Suprapubic skin (tissue), 4 donors: ENCODE results near the gene TMEM250. TPM values are rescaled to one million over a fixed set of nuclear protein-coding genes. Genes with fewer than 3 reads are reported as not detected.

Source experiments
- DNase-seq, 2 donors: peaks; one replicate each; pipeline ENCODE4 v3.0.0-alpha.2; 2019; ENCODE audit warnings: low spot score in 2 of 2
- H3K27ac ChIP-seq: fragments of 200-600 bp; sonication (generic); one replicate; pipeline ENCODE4 v1.5.1; 2019
- H3K27me3 ChIP-seq: fragments of 200-600 bp; sonication (generic); one replicate; pipeline ENCODE4 v1.5.1; 2019
- H3K36me3 ChIP-seq: fragments of 200-600 bp; sonication (generic); one replicate; pipeline ENCODE4 v1.5.1; 2019
- H3K4me1 ChIP-seq: fragments of 200-600 bp; sonication (generic); one replicate; pipeline ENCODE4 v1.5.1; 2019
- H3K4me3 ChIP-seq: fragments of 200-600 bp; sonication (generic); one replicate; pipeline ENCODE4 v1.5.1; 2019; ENCODE audit warnings: mild to moderate bottlenecking
- H3K9me3 ChIP-seq: fragments of 200-600 bp; sonication (generic); one replicate; pipeline ENCODE4 v1.5.1; 2019
- EP300 ChIP-seq: sonication (generic); formaldehyde crosslinking; IDR thresholded peaks from one replicate; pipeline ENCODE4 v1.6.1; 2017; ENCODE audit warnings: antibody characterized with exemption
- POLR2A ChIP-seq, 2 donors: fragments of 450-650 bp; IDR thresholded peaks; one replicate each; pipeline ENCODE4 v1.6.1; 2017; ENCODE audit warnings: antibody characterized with exemption in 2 of 2, mild to moderate bottlenecking in 2 of 2, moderate library complexity in 2 of 2
- POLR2AphosphoS5 ChIP-seq, 3 donors: sonication (generic); formaldehyde crosslinking; IDR thresholded peaks; one replicate each; pipeline ENCODE4 v1.6.1; 2017; ENCODE audit warnings: antibody characterized with exemption in 3 of 3
- WGBS: methylation state at CpG from one replicate; pipeline ENCODE4 v1.1.5; 2018; 5-methylcytosine and 5-hydroxymethylcytosine counted together
- total RNA-seq, 4 donors: library from RNA; depleted of rRNA; stranded (reverse); fragments of >200 nt; gene quantifications; one replicate each; pipeline ENCODE4 v1.1.0, GENCODE V29; 2016
- TF ChIP-seq, protein P1 (sequence below), 2 donors: fragments of 200-600 bp in 1 of 2; fragments of 450-650 bp in 1 of 2; sonication (generic) in 1 of 2; IDR thresholded peaks; one replicate each; pipeline ENCODE4 v1.5.1; 2016 to 2019; ENCODE audit warnings: antibody characterized with exemption in 2 of 2, mild to moderate bottlenecking in 1 of 2, moderate library complexity in 1 of 2

Gene TMEM250
- total RNA-seq, 4 donors from 2014 or later: 37.0 to 66.9 (median 57.8) TPM

- Histone ChIP-seq H3K27me3 (peaks cover 6% of the 10 kb centered on the region), H3K36me3 (no peaks in the 10 kb centered on the region), H3K9me3 (no peaks in the 10 kb centered on the region), H3K27ac (peak overlapping the region; percentile 92), H3K4me1 (peaks cover 84% of the 10 kb centered on the region), H3K4me3 (no peak overlapping the region)
- no peak for DNase-seq
- 73% methylated on average over 17 of the region's 29 CpGs for WGBS
- peak in 2 of 3 donors; percentile 16 to 87 for TF ChIP-seq POLR2AphosphoS5 (IDR thresholded peaks at IDR 0.05)
- no peak for TF ChIP-seq POLR2A (IDR thresholded peaks at IDR 0.05)
Measured at GRCh38 chr9:136107953-136108647, 10.6 kb downstream of the TMEM250 start.

GRCh38 chr9:136107155-136107952 lies 11.3 kb downstream of the TMEM250 start:
- TF ChIP-seq, protein P1, sequence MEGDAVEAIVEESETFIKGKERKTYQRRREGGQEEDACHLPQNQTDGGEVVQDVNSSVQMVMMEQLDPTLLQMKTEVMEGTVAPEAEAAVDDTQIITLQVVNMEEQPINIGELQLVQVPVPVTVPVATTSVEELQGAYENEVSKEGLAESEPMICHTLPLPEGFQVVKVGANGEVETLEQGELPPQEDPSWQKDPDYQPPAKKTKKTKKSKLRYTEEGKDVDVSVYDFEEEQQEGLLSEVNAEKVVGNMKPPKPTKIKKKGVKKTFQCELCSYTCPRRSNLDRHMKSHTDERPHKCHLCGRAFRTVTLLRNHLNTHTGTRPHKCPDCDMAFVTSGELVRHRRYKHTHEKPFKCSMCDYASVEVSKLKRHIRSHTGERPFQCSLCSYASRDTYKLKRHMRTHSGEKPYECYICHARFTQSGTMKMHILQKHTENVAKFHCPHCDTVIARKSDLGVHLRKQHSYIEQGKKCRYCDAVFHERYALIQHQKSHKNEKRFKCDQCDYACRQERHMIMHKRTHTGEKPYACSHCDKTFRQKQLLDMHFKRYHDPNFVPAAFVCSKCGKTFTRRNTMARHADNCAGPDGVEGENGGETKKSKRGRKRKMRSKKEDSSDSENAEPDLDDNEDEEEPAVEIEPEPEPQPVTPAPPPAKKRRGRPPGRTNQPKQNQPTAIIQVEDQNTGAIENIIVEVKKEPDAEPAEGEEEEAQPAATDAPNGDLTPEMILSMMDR (IDR thresholded peaks at IDR 0.05): no peak
- no peak for TF ChIP-seq POLR2A (IDR thresholded peaks at IDR 0.05)
- TF ChIP-seq POLR2AphosphoS5 (IDR thresholded peaks at IDR 0.05): no peak
- no peak for TF ChIP-seq EP300
- no peaks in the 10 kb centered on the region for H3K36me3 ChIP-seq
- no peak for DNase-seq
- no peaks in the 10 kb centered on the region for H3K9me3 ChIP-seq
- H3K27me3 ChIP-seq: peaks cover 7% of the 10 kb centered on the region
- 40% methylated on average over 21 of the region's 29 CpGs for WGBS
- peak overlapping the region; percentile 92 for H3K27ac ChIP-seq
- peaks cover 84% of the 10 kb centered on the region for H3K4me1 ChIP-seq
- H3K4me3 ChIP-seq: no peak overlapping the region

GRCh38 chr9:136105398-136106135 lies 13.1 kb downstream of the TMEM250 start:
- Histone ChIP-seq H3K27me3 (peaks cover 7% of the 10 kb centered on the region), H3K9me3 (no peaks in the 10 kb centered on the region), H3K4me3 (no peak overlapping the region), H3K4me1 (peaks cover 73% of the 10 kb centered on the region), H3K27ac (peak overlapping the region; percentile 23), H3K36me3 (no peaks in the 10 kb centered on the region)
- 22% methylated on average over 12 of the region's 17 CpGs for WGBS
- no peak for DNase-seq
- TF ChIP-seq EP300: no peak
- no peak for TF ChIP-seq POLR2AphosphoS5 (IDR thresholded peaks at IDR 0.05)
- TF ChIP-seq POLR2A (IDR thresholded peaks at IDR 0.05): no peak
- TF ChIP-seq, protein P1 (IDR thresholded peaks at IDR 0.05): no peak

GRCh38 chr9:136104916-136105315 lies 13.8 kb downstream of the TMEM250 start:
- TF ChIP-seq POLR2AphosphoS5 (IDR thresholded peaks at IDR 0.05): no peak
- TF ChIP-seq POLR2A (IDR thresholded peaks at IDR 0.05): no peak
- no peak for TF ChIP-seq EP300
- TF ChIP-seq, protein P1 (IDR thresholded peaks at IDR 0.05): no peak
- Histone ChIP-seq H3K4me1 (peaks cover 66% of the 10 kb centered on the region), H3K27ac (no peak overlapping the region), H3K4me3 (no peak overlapping the region), H3K9me3 (no peaks in the 10 kb centered on the region), H3K27me3 (peaks cover 7% of the 10 kb centered on the region), H3K36me3 (no peaks in the 10 kb centered on the region)
- WGBS: 77% methylated on average over 5 of the region's 6 CpGs
- no peak for DNase-seq

DNA sequence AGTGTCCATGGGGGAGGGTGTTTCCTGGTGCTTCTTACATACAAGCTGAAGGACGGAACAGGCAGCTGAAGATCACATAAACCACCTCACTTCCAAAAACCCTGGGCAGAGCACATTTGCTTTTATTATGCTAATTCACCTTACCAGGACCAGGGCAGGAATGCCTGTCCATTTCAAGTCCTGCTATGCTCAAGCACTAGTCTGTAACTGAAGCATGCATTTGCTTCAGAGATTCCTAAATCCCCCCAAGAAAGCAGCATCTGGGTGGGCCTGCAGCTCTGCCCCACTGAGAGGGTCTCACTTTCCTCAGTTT lies 14.2 kb downstream of the TMEM250 start:
- TF ChIP-seq POLR2AphosphoS5 (IDR thresholded peaks at IDR 0.05): no peak
- TF ChIP-seq, protein P1 (IDR thresholded peaks at IDR 0.05): no peak
- TF ChIP-seq EP300: no peak
- no peak for TF ChIP-seq POLR2A (IDR thresholded peaks at IDR 0.05)
- Histone ChIP-seq H3K4me1 (peaks cover 62% of the 10 kb centered on the region), H3K9me3 (no peaks in the 10 kb centered on the region), H3K36me3 (no peaks in the 10 kb centered on the region), H3K4me3 (no peak overlapping the region), H3K27ac (no peak overlapping the region), H3K27me3 (peaks cover 7% of the 10 kb centered on the region)
- WGBS: no CpG with 5 or more reads among the region's 1 CpG
- no peak for DNase-seq
